K562 (cell line): Measurements from ENCODE around the gene FLAD1. TPM values are rescaled to one million over a fixed set of nuclear protein-coding genes. Genes with fewer than 3 reads are reported as not detected.
A peak's percentile ranks its signal among the peaks of the same experiment; 100 is the strongest.

ENCODE experiments used
- CREM ChIP-seq: IDR thresholded peaks from 2 replicates; pipeline ENCODE4 v1.6.1; 2014; ENCODE audit warnings: antibody characterized with exemption, low read depth
- GABPB2 ChIP-seq: fragments of 250-450 bp; sonication (Bioruptor Pico); conservative IDR thresholded peaks from 2 replicates; pipeline ENCODE4 v1.5.1; 2021; ENCODE audit warnings: mild to moderate bottlenecking
- MED1 ChIP-seq: sonication (generic); formaldehyde crosslinking; IDR thresholded peaks from 2 replicates; pipeline ENCODE4 v1.8.1; 2023; ENCODE audit warnings: missing genetic modification reagents, borderline replicate concordance
- NR2F6 ChIP-seq: fragments of 450-650 bp; formaldehyde crosslinking; IDR thresholded peaks from 2 replicates; pipeline ENCODE4 v1.4.0; 2020; ENCODE audit warnings: mild to moderate bottlenecking
- SOX6 ChIP-seq: fragments of 450-650 bp; IDR thresholded peaks from 2 replicates; pipeline ENCODE4 v1.6.1; 2014; ENCODE audit warnings: mild to moderate bottlenecking
- SP2 ChIP-seq: IDR thresholded peaks from 2 replicates; pipeline ENCODE4 v1.6.1; 2011; ENCODE audit warnings: mild to moderate bottlenecking, low read depth, low read length, moderate library complexity; ENCODE audit not compliant: poor library complexity, severe bottlenecking; ENCODE audit errors: extremely low read depth
- SRSF1 ChIP-seq: fragments of 200-400 bp; formaldehyde crosslinking; IDR thresholded peaks from 2 replicates; pipeline ENCODE4 v1.6.1; 2017; ENCODE audit warnings: mild to moderate bottlenecking, low read depth, low read length, moderate library complexity
- ZZZ3 ChIP-seq: fragments of 450-650 bp; IDR thresholded peaks from 2 replicates; pipeline ENCODE4 v1.6.1; 2016; ENCODE audit warnings: antibody characterized with exemption, mild to moderate bottlenecking, moderate library complexity
- polyA plus RNA-seq, 8 experiments: library from polyadenylated mRNA; depleted of rRNA in 4 of 8; stranded (reverse) in 5 of 8; unstranded in 3 of 8; fragments of >200 nt; fragmentation: Nextera tagmentation in 2 of 8; fragmentation: Illumina TruSeq in 1 of 8; extraction: Ambion mirVana in 2 of 8; extraction: Trizol in 1 of 8; gene quantifications; 2 replicates each; pipeline versions ENCODE4 v1.2.1 to v1.2.3, GENCODE V29; 2011 to 2014; ENCODE audit warnings: inconsistent platforms in 1 of 8, missing spikeins in 1 of 8
- total RNA-seq, 7 experiments: library from RNA; depleted of rRNA in 6 of 7; stranded (reverse); fragments of >200 nt in 6 of 7; fragmentation: Illumina TruSeq in 2 of 7; extraction: Trizol in 2 of 7; gene quantifications; 2 replicates each; pipeline versions ENCODE4 v1.2.1 to v1.2.3, GENCODE V29; 2011 to 2021; ENCODE audit warnings: low replicate concordance in 1 of 7
- TF ChIP-seq, protein P1 (sequence below), 2 experiments: IDR thresholded peaks in 1 of 2; conservative IDR thresholded peaks in 1 of 2; 2 replicates each; pipeline ENCODE4 v1.6.1; 2016; ENCODE audit warnings: low read depth in 2 of 2, mild to moderate bottlenecking in 1 of 2, missing compliant biosample characterization in 1 of 2, missing genetic modification characterization in 1 of 2, moderate library complexity in 1 of 2
- TF ChIP-seq, protein P2 (sequence below): fragments of 200-600 bp; sonication (generic); IDR thresholded peaks from one replicate; pipeline ENCODE4 v1.6.1; 2012; ENCODE audit warnings: mild to moderate bottlenecking, low read depth, low read length, inconsistent platforms
- TF ChIP-seq, protein P3 (sequence below): sonication (generic); formaldehyde crosslinking; IDR thresholded peaks from 2 replicates; pipeline ENCODE4 v1.8.1; 2023; ENCODE audit warnings: mild to moderate bottlenecking, missing genetic modification reagents

FLAD1 gene
- total and polyA plus RNA-seq, 9 of the 15 experiments (the other 6 are each of a cell fraction or from before 2014, with no cell fraction given) = 24.9 to 85.8 (median 67.0) TPM

DNA sequence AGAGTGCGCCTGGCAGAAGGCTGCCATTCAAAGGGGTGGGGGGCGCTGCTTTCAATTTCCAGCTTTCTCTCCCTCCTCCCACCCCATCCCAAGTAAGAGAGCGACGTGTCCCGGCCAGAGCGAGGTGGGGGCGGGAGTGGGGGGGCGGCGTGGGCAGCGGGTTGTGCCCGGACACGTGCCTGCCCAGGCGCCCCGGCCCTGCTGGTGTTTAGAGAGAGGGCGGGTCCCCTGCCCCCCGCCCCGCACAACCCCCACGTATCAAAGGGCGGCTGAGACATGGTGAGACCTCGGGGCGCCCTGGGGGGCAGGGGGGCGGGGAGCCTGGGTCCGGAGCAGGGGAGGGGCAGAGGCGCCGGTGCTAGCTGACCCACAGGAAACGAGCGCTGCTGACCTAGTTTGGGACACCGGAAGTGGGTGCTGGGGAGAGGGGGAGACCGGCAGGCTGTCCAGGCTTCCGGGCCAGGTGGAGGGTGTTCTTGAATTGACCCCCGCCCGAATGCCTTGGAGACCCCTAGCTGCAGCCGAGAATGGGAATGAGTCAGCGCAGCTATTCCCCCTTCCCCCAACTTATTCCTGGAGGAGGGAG lies 20.7 kb downstream of the FLAD1 start (continued):
- TF ChIP-seq, protein P1, sequence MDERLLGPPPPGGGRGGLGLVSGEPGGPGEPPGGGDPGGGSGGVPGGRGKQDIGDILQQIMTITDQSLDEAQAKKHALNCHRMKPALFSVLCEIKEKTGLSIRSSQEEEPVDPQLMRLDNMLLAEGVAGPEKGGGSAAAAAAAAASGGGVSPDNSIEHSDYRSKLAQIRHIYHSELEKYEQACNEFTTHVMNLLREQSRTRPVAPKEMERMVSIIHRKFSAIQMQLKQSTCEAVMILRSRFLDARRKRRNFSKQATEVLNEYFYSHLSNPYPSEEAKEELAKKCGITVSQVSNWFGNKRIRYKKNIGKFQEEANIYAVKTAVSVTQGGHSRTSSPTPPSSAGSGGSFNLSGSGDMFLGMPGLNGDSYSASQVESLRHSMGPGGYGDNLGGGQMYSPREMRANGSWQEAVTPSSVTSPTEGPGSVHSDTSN (CRISPR knock-in tag; IDR thresholded peaks at IDR 0.05; ENCODE audit: low read depth) = no peak
- TF ChIP-seq, protein P1 (tag; conservative IDR thresholded peaks at IDR 0.05; ENCODE audit: low read depth) = no peak
- TF ChIP-seq, protein P2, sequence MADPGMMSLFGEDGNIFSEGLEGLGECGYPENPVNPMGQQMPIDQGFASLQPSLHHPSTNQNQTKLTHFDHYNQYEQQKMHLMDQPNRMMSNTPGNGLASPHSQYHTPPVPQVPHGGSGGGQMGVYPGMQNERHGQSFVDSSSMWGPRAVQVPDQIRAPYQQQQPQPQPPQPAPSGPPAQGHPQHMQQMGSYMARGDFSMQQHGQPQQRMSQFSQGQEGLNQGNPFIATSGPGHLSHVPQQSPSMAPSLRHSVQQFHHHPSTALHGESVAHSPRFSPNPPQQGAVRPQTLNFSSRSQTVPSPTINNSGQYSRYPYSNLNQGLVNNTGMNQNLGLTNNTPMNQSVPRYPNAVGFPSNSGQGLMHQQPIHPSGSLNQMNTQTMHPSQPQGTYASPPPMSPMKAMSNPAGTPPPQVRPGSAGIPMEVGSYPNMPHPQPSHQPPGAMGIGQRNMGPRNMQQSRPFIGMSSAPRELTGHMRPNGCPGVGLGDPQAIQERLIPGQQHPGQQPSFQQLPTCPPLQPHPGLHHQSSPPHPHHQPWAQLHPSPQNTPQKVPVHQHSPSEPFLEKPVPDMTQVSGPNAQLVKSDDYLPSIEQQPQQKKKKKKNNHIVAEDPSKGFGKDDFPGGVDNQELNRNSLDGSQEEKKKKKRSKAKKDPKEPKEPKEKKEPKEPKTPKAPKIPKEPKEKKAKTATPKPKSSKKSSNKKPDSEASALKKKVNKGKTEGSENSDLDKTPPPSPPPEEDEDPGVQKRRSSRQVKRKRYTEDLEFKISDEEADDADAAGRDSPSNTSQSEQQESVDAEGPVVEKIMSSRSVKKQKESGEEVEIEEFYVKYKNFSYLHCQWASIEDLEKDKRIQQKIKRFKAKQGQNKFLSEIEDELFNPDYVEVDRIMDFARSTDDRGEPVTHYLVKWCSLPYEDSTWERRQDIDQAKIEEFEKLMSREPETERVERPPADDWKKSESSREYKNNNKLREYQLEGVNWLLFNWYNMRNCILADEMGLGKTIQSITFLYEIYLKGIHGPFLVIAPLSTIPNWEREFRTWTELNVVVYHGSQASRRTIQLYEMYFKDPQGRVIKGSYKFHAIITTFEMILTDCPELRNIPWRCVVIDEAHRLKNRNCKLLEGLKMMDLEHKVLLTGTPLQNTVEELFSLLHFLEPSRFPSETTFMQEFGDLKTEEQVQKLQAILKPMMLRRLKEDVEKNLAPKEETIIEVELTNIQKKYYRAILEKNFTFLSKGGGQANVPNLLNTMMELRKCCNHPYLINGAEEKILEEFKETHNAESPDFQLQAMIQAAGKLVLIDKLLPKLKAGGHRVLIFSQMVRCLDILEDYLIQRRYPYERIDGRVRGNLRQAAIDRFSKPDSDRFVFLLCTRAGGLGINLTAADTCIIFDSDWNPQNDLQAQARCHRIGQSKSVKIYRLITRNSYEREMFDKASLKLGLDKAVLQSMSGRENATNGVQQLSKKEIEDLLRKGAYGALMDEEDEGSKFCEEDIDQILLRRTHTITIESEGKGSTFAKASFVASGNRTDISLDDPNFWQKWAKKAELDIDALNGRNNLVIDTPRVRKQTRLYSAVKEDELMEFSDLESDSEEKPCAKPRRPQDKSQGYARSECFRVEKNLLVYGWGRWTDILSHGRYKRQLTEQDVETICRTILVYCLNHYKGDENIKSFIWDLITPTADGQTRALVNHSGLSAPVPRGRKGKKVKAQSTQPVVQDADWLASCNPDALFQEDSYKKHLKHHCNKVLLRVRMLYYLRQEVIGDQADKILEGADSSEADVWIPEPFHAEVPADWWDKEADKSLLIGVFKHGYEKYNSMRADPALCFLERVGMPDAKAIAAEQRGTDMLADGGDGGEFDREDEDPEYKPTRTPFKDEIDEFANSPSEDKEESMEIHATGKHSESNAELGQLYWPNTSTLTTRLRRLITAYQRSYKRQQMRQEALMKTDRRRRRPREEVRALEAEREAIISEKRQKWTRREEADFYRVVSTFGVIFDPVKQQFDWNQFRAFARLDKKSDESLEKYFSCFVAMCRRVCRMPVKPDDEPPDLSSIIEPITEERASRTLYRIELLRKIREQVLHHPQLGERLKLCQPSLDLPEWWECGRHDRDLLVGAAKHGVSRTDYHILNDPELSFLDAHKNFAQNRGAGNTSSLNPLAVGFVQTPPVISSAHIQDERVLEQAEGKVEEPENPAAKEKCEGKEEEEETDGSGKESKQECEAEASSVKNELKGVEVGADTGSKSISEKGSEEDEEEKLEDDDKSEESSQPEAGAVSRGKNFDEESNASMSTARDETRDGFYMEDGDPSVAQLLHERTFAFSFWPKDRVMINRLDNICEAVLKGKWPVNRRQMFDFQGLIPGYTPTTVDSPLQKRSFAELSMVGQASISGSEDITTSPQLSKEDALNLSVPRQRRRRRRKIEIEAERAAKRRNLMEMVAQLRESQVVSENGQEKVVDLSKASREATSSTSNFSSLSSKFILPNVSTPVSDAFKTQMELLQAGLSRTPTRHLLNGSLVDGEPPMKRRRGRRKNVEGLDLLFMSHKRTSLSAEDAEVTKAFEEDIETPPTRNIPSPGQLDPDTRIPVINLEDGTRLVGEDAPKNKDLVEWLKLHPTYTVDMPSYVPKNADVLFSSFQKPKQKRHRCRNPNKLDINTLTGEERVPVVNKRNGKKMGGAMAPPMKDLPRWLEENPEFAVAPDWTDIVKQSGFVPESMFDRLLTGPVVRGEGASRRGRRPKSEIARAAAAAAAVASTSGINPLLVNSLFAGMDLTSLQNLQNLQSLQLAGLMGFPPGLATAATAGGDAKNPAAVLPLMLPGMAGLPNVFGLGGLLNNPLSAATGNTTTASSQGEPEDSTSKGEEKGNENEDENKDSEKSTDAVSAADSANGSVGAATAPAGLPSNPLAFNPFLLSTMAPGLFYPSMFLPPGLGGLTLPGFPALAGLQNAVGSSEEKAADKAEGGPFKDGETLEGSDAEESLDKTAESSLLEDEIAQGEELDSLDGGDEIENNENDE = no peak
- TF ChIP-seq CREM = peak; percentile 26; the same call in 1 of the 2 replicates
- no peak for TF ChIP-seq GABPB2 (CRISPR knock-in tag)
- no peak for TF ChIP-seq SOX6
- TF ChIP-seq, protein P3, sequence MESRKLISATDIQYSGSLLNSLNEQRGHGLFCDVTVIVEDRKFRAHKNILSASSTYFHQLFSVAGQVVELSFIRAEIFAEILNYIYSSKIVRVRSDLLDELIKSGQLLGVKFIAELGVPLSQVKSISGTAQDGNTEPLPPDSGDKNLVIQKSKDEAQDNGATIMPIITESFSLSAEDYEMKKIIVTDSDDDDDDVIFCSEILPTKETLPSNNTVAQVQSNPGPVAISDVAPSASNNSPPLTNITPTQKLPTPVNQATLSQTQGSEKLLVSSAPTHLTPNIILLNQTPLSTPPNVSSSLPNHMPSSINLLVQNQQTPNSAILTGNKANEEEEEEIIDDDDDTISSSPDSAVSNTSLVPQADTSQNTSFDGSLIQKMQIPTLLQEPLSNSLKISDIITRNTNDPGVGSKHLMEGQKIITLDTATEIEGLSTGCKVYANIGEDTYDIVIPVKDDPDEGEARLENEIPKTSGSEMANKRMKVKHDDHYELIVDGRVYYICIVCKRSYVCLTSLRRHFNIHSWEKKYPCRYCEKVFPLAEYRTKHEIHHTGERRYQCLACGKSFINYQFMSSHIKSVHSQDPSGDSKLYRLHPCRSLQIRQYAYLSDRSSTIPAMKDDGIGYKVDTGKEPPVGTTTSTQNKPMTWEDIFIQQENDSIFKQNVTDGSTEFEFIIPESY = no peak
- no peak for TF ChIP-seq SRSF1
- no peak for TF ChIP-seq NR2F6 (CRISPR knock-in tag)
- no peak for TF ChIP-seq MED1
- TF ChIP-seq SP2 = no peak
- no peak for TF ChIP-seq ZZZ3
